Measurements from ENCODE around the gene MIEF2.
A peak's percentile ranks its signal among the peaks of the same experiment; 100 is the strongest.
"Not testable (repeated sequence)": the region's sequence is repeated elsewhere in the genome, so short reads cannot be mapped to it uniquely, and the experiment has no call there.

The MIEF2 gene

DNA sequence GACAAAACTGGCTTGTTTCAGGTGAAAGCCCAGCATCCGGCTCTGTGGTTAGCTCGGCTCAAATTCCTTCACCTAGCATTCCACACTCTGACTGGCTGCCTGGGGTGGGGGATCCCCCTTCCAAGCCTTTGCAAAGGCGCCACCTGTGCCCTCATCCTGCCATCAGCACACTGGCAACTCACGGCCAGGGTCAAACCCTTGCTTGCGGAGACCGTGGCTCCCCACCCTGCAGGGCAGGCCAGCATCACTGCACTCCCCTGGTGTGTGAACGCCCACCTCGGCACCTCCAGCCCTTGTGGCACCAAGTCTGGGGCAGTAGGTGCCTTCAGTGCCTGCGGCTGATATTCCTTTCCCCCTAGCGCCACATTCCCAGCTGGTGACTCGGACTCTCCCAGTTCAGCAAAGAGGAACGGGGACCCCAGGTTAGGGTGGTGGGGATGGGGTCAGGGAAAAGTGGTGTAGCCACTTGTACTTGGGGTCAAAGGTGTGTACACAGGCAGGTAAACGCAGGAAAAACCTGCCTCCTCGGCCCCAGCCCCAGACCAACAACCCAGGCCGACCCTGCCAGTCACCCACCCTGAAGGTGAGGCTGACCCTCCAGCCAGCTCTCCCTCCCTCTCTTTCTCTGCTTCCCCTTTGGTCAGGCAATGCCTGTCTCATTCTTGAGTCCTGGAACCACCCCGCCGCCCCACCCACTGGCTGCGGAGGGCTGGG, 3.0 kb upstream of the MIEF2 start:
- DNase-seq: peak; percentile 37

GRCh38 chr17:18257982-18258355, 2.5 kb upstream of the MIEF2 start:
- DNase-seq: peak; percentile 60

DNA sequence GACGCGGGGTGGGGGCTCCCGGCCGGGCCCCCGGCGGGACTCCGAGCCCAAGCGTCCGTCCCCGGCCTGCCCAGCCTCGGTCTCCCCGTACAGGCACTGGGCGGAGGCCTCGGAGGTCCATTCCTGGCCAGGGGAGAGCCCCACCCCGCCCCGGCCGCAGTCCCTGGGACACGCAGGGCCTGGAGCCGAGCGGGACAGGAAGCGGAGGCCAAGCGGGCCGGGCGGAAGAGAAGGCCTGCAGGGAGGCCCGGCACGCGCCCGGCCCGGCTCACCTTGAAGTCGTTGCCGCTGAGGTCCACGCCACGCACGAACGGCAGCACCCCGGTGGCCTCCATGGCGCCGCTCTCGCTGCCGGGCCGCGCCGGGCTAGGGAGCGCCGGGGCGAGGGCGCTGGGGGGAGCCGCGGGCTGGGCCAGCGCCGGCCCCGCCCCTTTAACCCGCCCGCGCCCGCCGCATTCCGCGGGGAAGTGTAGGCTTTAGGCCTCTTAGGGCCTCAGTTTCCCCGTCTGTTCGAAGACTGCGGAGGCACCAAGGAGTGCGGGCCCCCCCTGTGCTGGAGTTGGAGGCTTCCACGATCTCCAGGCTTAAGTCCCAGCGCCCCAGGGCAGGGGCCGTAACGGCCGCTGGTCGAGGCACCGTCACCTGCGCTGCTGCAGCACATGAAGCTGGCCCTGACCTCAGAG, 2.0 kb upstream of the MIEF2 start, which contains the start of gene FLII:
TSS of gene FLII (minus strand) at position 383 of the 683 bp plus-strand sequence. CDS start at position 335, 48 bp downstream.
- DNase-seq: peak; percentile 67

DNA sequence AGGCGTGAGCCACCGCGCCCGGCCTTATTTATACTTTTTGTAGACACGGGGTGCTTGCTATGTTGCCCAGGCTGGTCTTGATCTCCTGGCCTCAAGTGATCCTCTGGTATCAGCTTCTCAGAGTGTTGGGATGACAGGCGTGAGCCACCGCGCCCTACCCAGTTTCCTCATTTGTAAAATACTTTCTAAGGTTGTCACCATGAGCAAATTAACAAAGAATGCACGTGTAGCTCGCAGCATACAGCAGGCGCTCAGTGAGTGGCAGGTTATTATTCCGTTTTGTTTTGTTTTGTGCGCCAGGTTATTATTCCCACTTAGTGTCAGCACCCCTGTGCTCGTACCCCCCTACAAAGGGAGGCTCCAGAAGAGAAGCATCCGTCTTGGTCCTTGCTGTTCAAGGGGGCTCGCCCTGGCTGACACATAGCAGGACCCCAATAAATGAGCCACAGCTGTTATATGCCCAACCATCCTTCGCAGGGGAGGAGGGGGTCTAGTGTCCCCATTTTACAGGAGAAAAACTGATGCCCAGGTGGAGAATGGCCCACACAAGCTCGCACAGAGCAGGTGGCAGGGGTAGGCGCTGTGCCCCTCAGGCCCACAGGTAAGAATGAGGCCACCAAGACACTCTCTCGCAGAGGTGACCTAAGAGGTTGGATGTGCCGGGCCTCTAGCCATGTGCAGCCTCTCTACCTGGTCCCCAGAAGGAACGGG, 686 bp upstream of the MIEF2 start:
- DNase-seq: no peak

DNA sequence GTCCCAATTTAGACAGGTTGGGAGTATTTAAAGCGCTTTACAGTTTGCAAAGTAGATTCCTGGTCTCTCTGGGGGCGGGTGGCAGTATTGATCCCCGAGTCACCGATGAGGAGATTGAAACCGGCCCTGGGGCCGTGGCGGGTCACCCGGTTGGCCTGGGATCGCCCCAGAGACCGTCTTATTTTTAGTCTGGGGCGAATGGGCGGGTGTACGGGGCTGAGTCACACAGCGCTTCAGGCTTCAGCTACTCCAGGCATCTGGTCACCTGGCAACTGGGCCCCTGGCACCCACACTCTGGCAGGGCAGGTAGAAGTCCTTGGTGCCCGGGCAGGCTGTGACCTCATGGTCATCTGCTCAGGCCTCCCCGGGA, 669 bp downstream of the MIEF2 start:
- DNase-seq: peak; percentile 48

- DNase-seq: no peak
Measured at GRCh38 chr17:18261659-18262058, 1.2 kb downstream of the MIEF2 start.

DNA sequence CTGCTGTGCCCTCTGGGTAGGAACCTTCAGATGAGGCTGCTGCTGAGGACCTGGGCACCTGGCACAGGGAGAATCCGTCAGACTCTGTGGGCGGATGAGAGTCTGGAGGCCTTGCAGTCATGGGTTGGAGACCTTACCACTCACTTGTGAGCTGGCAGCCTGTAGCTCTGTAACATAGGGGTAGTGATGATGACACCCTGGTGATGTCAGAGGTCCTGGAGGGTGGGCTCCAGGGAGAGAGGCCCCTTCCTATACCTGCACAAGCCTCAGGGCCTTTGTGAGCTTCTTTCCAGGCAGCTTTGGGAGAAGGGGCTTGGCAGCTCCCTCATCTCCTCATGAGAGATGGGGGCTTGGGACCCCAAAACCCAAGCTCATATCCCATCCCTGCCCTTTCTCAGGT, 1.6 kb downstream of the MIEF2 start:
- DNase-seq: no peak

GRCh38 chr17:18262641-18263040, 2.2 kb downstream of the MIEF2 start:
- DNase-seq: no peak

- DNase-seq: no peak
Measured at GRCh38 chr17:18263885-18264682, 3.6 kb downstream of the MIEF2 start.

DNA sequence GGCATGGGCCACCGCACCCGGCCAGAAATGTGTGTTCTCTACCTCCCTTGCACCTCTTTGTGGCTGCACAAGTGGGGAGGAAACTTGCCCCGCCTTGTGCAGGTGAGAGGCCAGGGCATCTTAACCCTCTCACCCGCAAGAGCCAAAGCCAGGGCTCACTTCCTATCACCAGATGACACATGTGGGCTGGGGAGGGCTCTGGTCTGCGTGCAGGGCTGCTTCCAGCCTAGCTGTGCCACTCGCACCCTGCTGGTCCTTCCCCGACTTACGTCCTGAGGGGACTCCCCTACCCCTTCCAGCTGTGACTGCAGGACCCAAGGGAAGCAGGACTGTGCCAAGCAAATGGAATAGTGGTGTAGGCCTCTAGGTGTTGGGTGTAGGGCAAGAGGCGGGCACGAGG, 6.9 kb downstream of the MIEF2 start:
- no peak for DNase-seq

DNA sequence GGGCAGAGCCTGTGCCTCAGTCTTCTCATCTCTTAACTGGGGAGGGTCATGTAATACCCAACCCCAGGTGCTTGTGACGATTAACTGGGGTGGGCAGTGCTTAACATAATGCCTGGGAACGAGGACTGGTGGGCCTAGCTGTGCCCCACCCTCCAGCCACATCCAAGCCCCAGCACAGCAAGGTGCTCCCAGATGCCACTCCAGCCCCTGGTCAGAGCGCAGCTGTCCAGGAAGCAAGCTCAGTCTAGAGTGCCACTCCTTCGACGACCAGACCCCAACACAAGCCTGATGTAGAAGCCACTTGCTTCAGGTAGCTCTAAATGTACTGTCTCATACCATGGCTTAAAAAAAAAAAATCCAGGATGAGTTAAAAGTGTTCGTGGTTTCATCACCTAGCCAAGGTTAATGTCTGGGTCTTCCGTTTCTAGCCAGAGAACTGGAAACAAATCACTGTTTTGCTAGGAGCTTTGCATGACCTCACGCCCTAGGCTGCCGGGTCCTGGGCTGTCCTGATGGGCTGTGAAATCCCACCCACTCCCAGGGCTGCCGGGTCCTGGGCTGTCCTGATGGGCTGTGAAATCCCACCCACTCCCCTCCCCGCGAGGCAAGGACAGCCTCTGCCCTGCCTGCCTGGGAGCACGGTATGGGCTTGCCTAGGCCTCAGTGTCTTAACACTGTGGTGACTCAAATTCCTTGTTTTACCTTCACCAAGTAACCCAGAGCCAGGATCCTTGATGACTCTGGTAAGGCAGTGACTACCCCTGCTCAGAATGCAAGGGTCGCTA, 7.7 kb downstream of the MIEF2 start:
- DNase-seq: no peak

- DNase-seq: no peak
Measured at GRCh38 chr17:18270046-18270931, 9.8 kb downstream of the MIEF2 start.

- no peak for DNase-seq
Measured at GRCh38 chr17:18277076-18277475, 16.6 kb downstream of the MIEF2 start.

GRCh38 chr17:18278867-18279266, 18.4 kb downstream of the MIEF2 start:
- no peak for DNase-seq

GRCh38 chr17:18280249-18280648, 19.8 kb downstream of the MIEF2 start:
- no peak for DNase-seq

GRCh38 chr17:18280766-18281371, 20.4 kb downstream of the MIEF2 start:
- no peak for DNase-seq

GRCh38 chr17:18281788-18282187, 21.3 kb downstream of the MIEF2 start:
- DNase-seq: no peak

GRCh38 chr17:18285296-18285695, 24.8 kb downstream of the MIEF2 start:
- DNase-seq: no peak

DNA sequence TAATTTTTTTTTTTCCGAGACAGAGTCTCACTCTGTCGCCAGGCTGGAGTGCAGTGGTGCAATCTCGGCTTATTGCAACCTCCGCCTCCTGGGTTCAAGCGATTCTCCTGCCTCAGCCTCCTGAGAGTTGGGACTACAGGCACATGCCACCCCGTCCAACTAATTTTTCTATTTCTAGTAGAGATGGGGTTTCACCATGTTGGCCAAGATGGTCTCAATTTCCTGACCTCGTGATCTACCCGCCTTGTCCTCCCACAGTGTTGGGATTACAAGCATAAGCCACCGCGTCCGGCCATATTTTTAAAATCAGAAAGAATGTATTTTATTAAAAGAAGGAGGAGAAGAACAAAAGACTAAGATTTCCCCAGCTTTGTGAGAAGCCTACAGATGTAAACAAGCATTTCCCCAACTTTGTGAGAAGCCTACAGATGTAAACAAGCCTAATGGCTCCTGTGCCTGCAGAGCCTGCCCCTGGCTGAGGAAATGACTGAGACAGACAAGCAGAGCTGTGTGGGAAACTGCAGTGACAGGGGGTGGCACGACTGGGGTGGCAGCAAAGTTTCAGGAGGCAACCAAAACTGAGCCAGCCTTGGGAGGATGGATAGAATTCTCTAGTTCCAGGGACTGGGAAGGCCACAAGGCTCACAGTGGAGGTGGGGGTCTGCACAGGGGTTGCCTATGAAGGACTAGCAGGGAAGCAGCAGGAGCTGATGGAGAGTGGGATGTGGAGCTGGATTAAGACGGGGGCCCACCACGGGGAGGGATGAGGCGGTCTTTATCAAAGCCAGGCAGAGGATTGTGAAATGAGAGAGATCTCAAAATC, 31.5 kb downstream of the MIEF2 start:
- DNase-seq: no peak

- DNase-seq: not testable (repeated sequence)
Measured at GRCh38 chr17:18298061-18298460, 37.6 kb downstream of the MIEF2 start.
